GM23338 (cell line): ENCODE results near the gene COG7. TPM values are rescaled to one million over a fixed set of nuclear protein-coding genes. Genes with fewer than 3 reads are reported as not detected.

ENCODE experiments used
- ATAC-seq: fragments of 200-7000 bp; cut with Tn5 transposase; 3 replicates; pipeline ENCODE4 v1.9.1; 2020
- DNase-seq: peaks from one replicate; pipeline ENCODE4 v3.0.0-alpha.2; 2015; ENCODE audit warnings: low spot score
- H2AFZ ChIP-seq: fragments of 200-600 bp; sonication (generic); 2 replicates; pipeline ENCODE4 v1.8.0; 2016; ENCODE audit warnings: antibody characterized with exemption, mild to moderate bottlenecking, moderate library complexity
- H3F3A ChIP-seq: fragments of 200-600 bp; sonication (generic); replicated peaks from 2 replicates; pipeline ENCODE4 v1.8.0; 2017; ENCODE audit warnings: antibody characterized with exemption, mixed run types, low read depth
- H3K27ac ChIP-seq: fragments of 200-600 bp; sonication (generic); 2 replicates; pipeline ENCODE4 v1.6.1; 2016; ENCODE audit warnings: low read depth
- H3K27me3 ChIP-seq: fragments of 200-600 bp; sonication (generic); 2 replicates; pipeline ENCODE4 v1.8.0; 2016; ENCODE audit warnings: mild to moderate bottlenecking, mixed run types, moderate library complexity; ENCODE audit not compliant: insufficient read depth
- H3K36me3 ChIP-seq: fragments of 200-600 bp; sonication (generic); 2 replicates; pipeline ENCODE4 v1.8.0; 2016; ENCODE audit warnings: mild to moderate bottlenecking; ENCODE audit not compliant: insufficient read depth
- H3K4me1 ChIP-seq: fragments of 200-600 bp; sonication (generic); 2 replicates; pipeline ENCODE4 v1.8.0; 2016; ENCODE audit warnings: mild to moderate bottlenecking, moderate library complexity; ENCODE audit not compliant: insufficient read depth
- H3K4me2 ChIP-seq: fragments of 200-600 bp; sonication (generic); 2 replicates; pipeline ENCODE4 v1.7.1; 2017; ENCODE audit warnings: mixed run types
- H3K4me3 ChIP-seq: fragments of 200-600 bp; sonication (generic); 2 replicates; pipeline ENCODE4 v1.6.1; 2016; ENCODE audit warnings: mixed run types
- H3K79me2 ChIP-seq: fragments of 200-600 bp; sonication (generic); replicated peaks from 2 replicates; pipeline ENCODE4 v1.8.0; 2017; ENCODE audit warnings: mild to moderate bottlenecking; ENCODE audit not compliant: insufficient read depth
- H3K9me2 ChIP-seq: fragments of 200-600 bp; sonication (generic); 2 replicates; pipeline ENCODE4 v1.8.0; 2017; ENCODE audit not compliant: insufficient read depth
- H4K20me1 ChIP-seq: fragments of 200-600 bp; sonication (generic); replicated peaks from 2 replicates; pipeline ENCODE4 v1.8.0; 2017; ENCODE audit warnings: mild to moderate bottlenecking; ENCODE audit not compliant: insufficient read depth
- H3K27ac Mint-ChIP-seq: 2 replicates; pipeline ENCODE4 v1.8.0; 2020; ENCODE audit warnings: inconsistent platforms, mild to moderate bottlenecking, moderate library complexity, mixed read lengths
- H3K27me3 Mint-ChIP-seq: 3 replicates; pipeline ENCODE4 v1.8.0; 2022; ENCODE audit warnings: low read depth, mild to moderate bottlenecking, moderate library complexity, mixed read lengths, inconsistent platforms; ENCODE audit not compliant: insufficient read depth, poor library complexity
- H3K36me3 Mint-ChIP-seq: 3 replicates; pipeline ENCODE4 v1.8.0; 2021; ENCODE audit warnings: low read depth, mild to moderate bottlenecking, inconsistent platforms, moderate library complexity, mixed read lengths
- H3K4me1 Mint-ChIP-seq: 3 replicates; pipeline ENCODE4 v1.8.0; 2020; ENCODE audit warnings: mild to moderate bottlenecking, inconsistent platforms, mixed read lengths
- H3K4me3 Mint-ChIP-seq: 3 replicates; pipeline ENCODE4 v1.8.0; 2021; ENCODE audit warnings: moderate library complexity, mild to moderate bottlenecking, inconsistent platforms, mixed read lengths
- H3K9me3 Mint-ChIP-seq: 3 replicates; pipeline ENCODE4 v1.8.0; 2020; ENCODE audit warnings: moderate library complexity, mild to moderate bottlenecking, inconsistent platforms, mixed read lengths
- EZH2 ChIP-seq: fragments of 200-600 bp; sonication (generic); IDR thresholded peaks from one replicate; pipeline ENCODE4 v1.8.0; 2017; ENCODE audit warnings: antibody characterized with exemption, mild to moderate bottlenecking, low read depth; ENCODE audit not compliant: unreplicated experiment
- EZH2phosphoT487 ChIP-seq: fragments of 200-600 bp; sonication (generic); IDR thresholded peaks from one replicate; pipeline ENCODE4 v1.8.1; 2018; ENCODE audit warnings: antibody characterized with exemption; ENCODE audit not compliant: unreplicated experiment
- JUNB ChIP-seq: IDR thresholded peaks from one replicate; pipeline ENCODE4 v1.6.1; 2016; ENCODE audit warnings: antibody characterized with exemption; ENCODE audit not compliant: unreplicated experiment
- POLR2AphosphoS5 ChIP-seq: IDR thresholded peaks from 2 replicates; pipeline ENCODE4 v1.6.1; 2016; ENCODE audit warnings: antibody characterized with exemption, low read depth
- REST ChIP-seq: IDR thresholded peaks from one replicate; pipeline ENCODE4 v1.6.1; 2018; ENCODE audit warnings: antibody characterized with exemption; ENCODE audit not compliant: unreplicated experiment
- ZNF114 ChIP-seq: fragments of 250-450 bp; sonication (Bioruptor Pico); IDR thresholded peaks from 2 replicates; pipeline ENCODE4 v1.5.0; 2020; ENCODE audit warnings: mild to moderate bottlenecking, moderate library complexity
- ZNF331 ChIP-seq: fragments of 250-450 bp; sonication (Bioruptor Pico); IDR thresholded peaks from 2 replicates; pipeline ENCODE4 v1.5.0; 2020; ENCODE audit warnings: low read depth, mild to moderate bottlenecking, moderate library complexity
- polyA plus RNA-seq: library from polyadenylated mRNA; unstranded; fragments of >200 nt; fragmentation: Nextera tagmentation; extraction: Ambion mirVana; gene quantifications from 2 replicates; pipeline ENCODE4 v1.2.1, GENCODE V29; 2016
- total RNA-seq: library from RNA; depleted of rRNA; stranded (reverse); fragments of >200 nt; shearing (Covaris generic); gene quantifications from 2 replicates; pipeline ENCODE4 v1.2.3, GENCODE V29; 2014
- TF ChIP-seq, protein P1 (sequence below): IDR thresholded peaks from 2 replicates; pipeline ENCODE4 v1.6.1; 2016; ENCODE audit warnings: antibody characterized with exemption

The COG7 gene
- total and polyA plus RNA-seq, 2 experiments from 2014 or later = 9.2 to 20.0 TPM

- Histone ChIP-seq H3K36me3 (no peaks in the 10 kb centered on the region), H3K4me3 (no peak overlapping the region), H3F3A (no peaks in the 10 kb centered on the region), H4K20me1 (no peaks in the 10 kb centered on the region), H3K27ac (no peak overlapping the region), H3K4me2 (no peak overlapping the region), H3K4me1 (no peaks in the 10 kb centered on the region), H3K9me2 (0 out of 2 replicates have a peak, but pooled peaks cover 3% of the 10 kb centered on the region), H3K79me2 (no peaks in the 10 kb centered on the region), H3K27me3 (no peaks in the 10 kb centered on the region), H2AFZ (no peak overlapping the region)
- DNase-seq (no peak), ATAC-seq (no peak)
- H3K4me1 Mint-ChIP-seq = peaks cover 13% of the 10 kb centered on the region; the same call in 2 of the 3 replicates
- H3K36me3 Mint-ChIP-seq = no peaks in the 10 kb centered on the region
- no peaks in the 10 kb centered on the region for H3K27me3 Mint-ChIP-seq
- no peaks in the 10 kb centered on the region for H3K9me3 Mint-ChIP-seq
- H3K27ac Mint-ChIP-seq = no peak overlapping the region
- TF ChIP-seq ZNF331 (CRISPR knock-in tag) (no peak), ZNF114 (CRISPR knock-in tag) (no peak), REST (no peak)
- no peak overlapping the region for H3K4me3 Mint-ChIP-seq
Observed at GRCh38 chr16:23342083-23342640, 110.8 kb downstream of the COG7 start.

- H3F3A ChIP-seq = no peaks in the 10 kb centered on the region
- Mint-ChIP-seq H3K4me1 (peaks cover 12% of the 10 kb centered on the region; the same call in 2 of the 3 replicates), H3K9me3 (no peaks in the 10 kb centered on the region), H3K4me3 (no peak overlapping the region), H3K27ac (no peak overlapping the region), H3K36me3 (no peaks in the 10 kb centered on the region), H3K27me3 (peaks cover 4% of the 10 kb centered on the region)
- H3K79me2 ChIP-seq = no peaks in the 10 kb centered on the region
- H4K20me1 ChIP-seq = no peaks in the 10 kb centered on the region
- H2AFZ ChIP-seq = no peak overlapping the region
- H3K4me2 ChIP-seq = no peak overlapping the region
- H3K27ac ChIP-seq = no peak overlapping the region
- ATAC-seq (no peak), DNase-seq (no peak)
- H3K4me3 ChIP-seq = no peak overlapping the region
- H3K4me1 ChIP-seq = no peaks in the 10 kb centered on the region
- 0 out of 2 replicates have a peak, but pooled peaks cover 1% of the 10 kb centered on the region for H3K9me2 ChIP-seq
- no peaks in the 10 kb centered on the region for H3K27me3 ChIP-seq
- no peaks in the 10 kb centered on the region for H3K36me3 ChIP-seq
- TF ChIP-seq EZH2 (no peak), ZNF114 (CRISPR knock-in tag) (no peak), EZH2phosphoT487 (no peak), JUNB (no peak), POLR2AphosphoS5 (no peak), REST (no peak)
- TF ChIP-seq, protein P1, sequence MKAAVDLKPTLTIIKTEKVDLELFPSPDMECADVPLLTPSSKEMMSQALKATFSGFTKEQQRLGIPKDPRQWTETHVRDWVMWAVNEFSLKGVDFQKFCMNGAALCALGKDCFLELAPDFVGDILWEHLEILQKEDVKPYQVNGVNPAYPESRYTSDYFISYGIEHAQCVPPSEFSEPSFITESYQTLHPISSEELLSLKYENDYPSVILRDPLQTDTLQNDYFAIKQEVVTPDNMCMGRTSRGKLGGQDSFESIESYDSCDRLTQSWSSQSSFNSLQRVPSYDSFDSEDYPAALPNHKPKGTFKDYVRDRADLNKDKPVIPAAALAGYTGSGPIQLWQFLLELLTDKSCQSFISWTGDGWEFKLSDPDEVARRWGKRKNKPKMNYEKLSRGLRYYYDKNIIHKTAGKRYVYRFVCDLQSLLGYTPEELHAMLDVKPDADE = no peak
Observed at GRCh38 chr16:23339787-23340186, 113.2 kb downstream of the COG7 start.
